ENCODE data around the gene RTP4.

The RTP4 gene, protein sequence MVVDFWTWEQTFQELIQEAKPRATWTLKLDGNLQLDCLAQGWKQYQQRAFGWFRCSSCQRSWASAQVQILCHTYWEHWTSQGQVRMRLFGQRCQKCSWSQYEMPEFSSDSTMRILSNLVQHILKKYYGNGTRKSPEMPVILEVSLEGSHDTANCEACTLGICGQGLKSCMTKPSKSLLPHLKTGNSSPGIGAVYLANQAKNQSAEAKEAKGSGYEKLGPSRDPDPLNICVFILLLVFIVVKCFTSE

DNA sequence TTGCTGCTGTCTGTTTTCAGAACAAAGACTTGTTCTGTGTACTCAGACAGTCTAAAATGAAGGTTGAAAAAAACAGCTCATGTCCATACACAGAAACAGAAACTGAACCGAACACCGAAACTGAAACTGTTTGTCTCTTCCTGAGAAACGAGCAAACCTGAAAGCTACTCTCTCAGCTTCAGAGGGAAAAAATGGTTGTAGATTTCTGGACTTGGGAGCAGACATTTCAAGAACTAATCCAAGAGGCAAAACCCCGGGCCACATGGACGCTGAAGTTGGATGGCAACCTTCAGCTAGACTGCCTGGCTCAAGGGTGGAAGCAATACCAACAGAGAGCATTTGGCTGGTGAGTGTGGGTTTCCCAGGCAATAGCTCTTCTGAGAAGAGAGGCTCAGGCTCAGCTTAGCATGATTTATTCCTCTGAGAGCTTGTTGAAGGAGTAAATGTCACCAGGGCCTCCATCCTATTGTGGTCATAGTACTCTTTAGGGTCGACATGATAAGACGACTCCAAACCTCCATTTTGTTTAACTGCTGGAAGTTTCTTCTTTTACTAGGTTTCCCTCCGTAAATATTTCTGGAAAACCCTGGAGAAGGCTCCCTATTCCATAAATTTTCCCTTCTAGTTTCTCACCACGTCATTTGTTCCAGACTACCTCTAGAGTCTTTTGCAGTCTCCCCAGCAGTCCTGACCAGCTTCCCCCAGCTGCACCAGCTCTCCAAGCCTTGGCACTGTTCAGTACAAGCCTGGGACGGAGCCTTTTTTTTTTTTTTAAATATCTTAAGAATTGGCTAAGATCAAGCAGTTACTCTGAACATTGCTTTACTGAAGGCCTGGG, at the start of gene RTP4:
Gene RTP4 (plus strand): TSS at position 135 of the 838 bp plus-strand sequence. CDS start 57 bp downstream, at position 192.
- TF ChIP-seq, protein P1, sequence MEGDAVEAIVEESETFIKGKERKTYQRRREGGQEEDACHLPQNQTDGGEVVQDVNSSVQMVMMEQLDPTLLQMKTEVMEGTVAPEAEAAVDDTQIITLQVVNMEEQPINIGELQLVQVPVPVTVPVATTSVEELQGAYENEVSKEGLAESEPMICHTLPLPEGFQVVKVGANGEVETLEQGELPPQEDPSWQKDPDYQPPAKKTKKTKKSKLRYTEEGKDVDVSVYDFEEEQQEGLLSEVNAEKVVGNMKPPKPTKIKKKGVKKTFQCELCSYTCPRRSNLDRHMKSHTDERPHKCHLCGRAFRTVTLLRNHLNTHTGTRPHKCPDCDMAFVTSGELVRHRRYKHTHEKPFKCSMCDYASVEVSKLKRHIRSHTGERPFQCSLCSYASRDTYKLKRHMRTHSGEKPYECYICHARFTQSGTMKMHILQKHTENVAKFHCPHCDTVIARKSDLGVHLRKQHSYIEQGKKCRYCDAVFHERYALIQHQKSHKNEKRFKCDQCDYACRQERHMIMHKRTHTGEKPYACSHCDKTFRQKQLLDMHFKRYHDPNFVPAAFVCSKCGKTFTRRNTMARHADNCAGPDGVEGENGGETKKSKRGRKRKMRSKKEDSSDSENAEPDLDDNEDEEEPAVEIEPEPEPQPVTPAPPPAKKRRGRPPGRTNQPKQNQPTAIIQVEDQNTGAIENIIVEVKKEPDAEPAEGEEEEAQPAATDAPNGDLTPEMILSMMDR (conservative IDR thresholded peaks at IDR 0.05; ENCODE audit: low read depth) = no peak
- peak; percentile 15 for DNase-seq (ENCODE audit: low spot score)
- ChIA-PET POLR2A (ENCODE audit: low non-redundant PET) (no interaction called here), CTCF (no interaction called here)
- peak within 1 kb of the TSS; percentile 21; the same call in 1 of the 2 replicates for H3K27ac ChIP-seq

DNA sequence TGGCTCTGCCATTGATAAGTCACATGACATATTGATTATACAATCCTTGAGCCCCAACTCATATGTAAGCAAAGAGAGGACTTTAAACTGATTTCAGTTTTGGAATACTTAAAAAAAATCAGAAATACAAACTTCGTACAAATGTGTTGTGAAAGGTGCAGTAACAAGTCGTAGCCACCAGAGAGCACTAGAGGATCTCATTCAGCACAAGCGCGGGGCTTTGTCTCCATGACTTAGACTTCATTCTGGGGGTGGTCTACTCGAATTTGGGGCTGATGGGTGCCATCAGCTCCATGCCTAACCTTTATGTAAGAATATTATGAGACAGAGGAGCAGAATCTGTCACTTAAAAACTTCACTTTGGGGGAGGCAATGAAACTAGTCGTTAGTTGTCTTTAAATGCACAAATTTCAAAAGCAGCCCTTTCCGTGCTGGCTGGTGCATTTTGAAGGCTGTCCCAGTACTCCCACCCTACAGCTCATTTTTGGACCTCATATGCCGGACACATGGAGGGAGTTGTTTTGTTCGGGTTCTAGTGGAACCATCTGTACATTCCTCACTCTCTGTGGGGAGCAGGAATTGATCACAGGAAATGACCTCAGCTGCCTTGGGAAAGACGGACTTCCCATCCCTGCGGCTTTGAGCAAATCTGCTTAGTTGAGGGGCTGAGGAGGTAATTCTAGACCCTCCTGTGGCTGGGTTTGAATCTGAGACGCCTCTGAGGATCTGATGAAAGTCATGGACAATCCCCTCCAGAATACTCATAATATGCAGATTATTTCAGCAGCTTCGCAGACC, 49.2 kb upstream of the RTP4 start:
- peak; percentile 41 for DNase-seq (ENCODE audit: low spot score)
- POLR2A ChIA-PET (ENCODE audit: low non-redundant PET) = no interaction called here
- CTCF ChIA-PET = interaction anchor here (0.6 to 6.3 kb wide), 27 partner anchors 9 to 1882 kb away, joined by 3 to 177 read pairs (median 3); no protein-coding TSS in a partner anchor
- H3K27ac ChIP-seq = no peak overlapping the region
- TF ChIP-seq, protein P1 (conservative IDR thresholded peaks at IDR 0.05; ENCODE audit: low read depth) = peak; percentile 84

DNA sequence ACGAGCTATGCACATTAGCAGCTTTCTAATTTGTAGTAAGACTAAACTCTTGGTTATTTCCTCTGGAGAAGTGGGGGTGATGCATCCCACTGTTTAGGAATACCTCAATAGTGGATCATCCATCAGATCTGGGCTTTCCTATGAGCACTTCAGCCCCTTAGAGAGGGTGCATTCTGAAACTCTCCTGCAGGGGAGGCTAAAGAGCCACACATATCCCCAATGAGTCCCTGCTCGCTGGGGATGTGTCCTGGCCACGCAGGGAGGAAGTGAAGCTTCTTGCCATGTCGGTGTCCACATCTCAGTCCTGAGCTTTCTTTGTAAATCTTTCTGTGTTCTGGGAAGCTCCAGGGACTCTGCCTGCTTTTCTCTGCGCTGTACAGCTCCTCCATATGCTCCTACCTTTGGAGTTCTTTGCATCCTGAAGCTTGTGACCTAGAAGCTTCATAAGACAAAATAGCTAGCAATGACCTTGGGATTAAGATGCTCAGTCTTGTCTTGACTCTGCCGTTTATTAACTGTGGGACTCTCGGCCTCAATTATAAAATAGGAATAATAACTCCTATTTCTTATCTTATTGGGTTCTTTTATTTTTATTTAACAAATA, 48.4 kb upstream of the RTP4 start:
- ChIA-PET CTCF (interaction anchor here (0.5 to 6.3 kb wide), 21 partner anchors 8 to 395 kb away, joined by 3 to 177 read pairs (median 3); no protein-coding TSS in a partner anchor), POLR2A (ENCODE audit: low non-redundant PET) (no interaction called here)
- TF ChIP-seq, protein P1 (conservative IDR thresholded peaks at IDR 0.05; ENCODE audit: low read depth) = no peak; the same call in 1 of the 2 replicates
- peak; percentile 17 for DNase-seq (ENCODE audit: low spot score)
- H3K27ac ChIP-seq = no peak overlapping the region

DNA sequence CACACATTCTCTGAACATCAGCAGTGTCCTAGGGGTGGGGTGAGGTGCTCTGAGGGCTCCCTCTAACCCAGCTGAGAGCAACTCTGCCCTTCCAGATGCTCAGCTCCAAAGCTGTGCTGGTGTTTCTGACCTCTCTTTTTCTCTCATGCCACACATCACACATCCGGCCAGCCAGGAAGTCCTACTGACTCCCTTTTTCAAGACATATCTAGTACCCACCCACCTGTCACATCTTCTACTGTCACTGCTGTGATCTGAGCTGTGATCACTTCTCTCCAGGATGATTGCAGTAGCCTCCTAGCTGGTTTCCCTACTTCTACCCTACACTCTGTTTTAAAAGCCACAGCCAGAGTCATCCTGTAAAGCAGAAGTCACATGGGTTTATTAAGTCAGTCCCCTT, 46.4 kb upstream of the RTP4 start:
- CTCF ChIA-PET = interaction anchor here (0.6 to 6.3 kb wide), 4 partner anchors 37 to 409 kb away, joined by 4 to 177 read pairs (median 4); no protein-coding TSS in a partner anchor
- TF ChIP-seq, protein P1 (conservative IDR thresholded peaks at IDR 0.05; ENCODE audit: low read depth) = no peak
- H3K27ac ChIP-seq = no peak overlapping the region
- POLR2A ChIA-PET (ENCODE audit: low non-redundant PET) = no interaction called here
- no peak for DNase-seq (ENCODE audit: low spot score)

DNA sequence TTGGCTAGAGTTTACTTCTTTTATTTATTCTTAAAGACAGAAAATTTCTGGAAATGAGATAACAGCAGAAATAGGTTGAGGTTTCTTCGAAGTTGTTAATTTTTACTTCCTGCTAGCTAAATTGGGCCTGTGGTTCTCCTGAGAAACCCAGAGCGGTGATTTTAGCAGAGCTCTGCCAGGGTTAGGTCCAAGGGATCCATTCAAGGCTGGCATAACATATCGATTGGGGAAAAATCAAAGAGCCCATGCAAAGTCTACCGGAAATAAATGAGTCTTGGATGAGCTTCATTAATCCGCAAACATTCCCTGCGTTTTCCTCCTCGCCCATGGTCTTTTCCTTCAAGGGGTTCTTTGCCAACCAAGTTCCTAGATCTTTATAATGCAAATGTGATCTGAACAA, 45.9 kb upstream of the RTP4 start:
- TF ChIP-seq, protein P1 (conservative IDR thresholded peaks at IDR 0.05; ENCODE audit: low read depth) = no peak
- DNase-seq (ENCODE audit: low spot score) = no peak
- CTCF ChIA-PET = interaction anchor here (0.6 to 6.3 kb wide), 4 partner anchors 37 to 390 kb away, joined by 3 to 177 read pairs (median 4); no protein-coding TSS in a partner anchor
- POLR2A ChIA-PET (ENCODE audit: low non-redundant PET) = no interaction called here
- no peak overlapping the region for H3K27ac ChIP-seq
